ENCODE measurements around the gene ASB7. TPM values are rescaled to one million over a fixed set of nuclear protein-coding genes. Genes with fewer than 3 reads are reported as not detected.

ASB7 gene
- total RNA-seq, 1 donor from 2014 or later = 13.1 TPM

GRCh38 chr15:100681335-100681746 is 79.0 kb downstream of the ASB7 start:
- no peak overlapping the region for H3K4me3 Mint-ChIP-seq (ENCODE audit: unreplicated experiment)
- peaks cover 13% of the 10 kb centered on the region for H3K27me3 Mint-ChIP-seq (ENCODE audit: unreplicated experiment)
- H3K36me3 Mint-ChIP-seq (ENCODE audit: unreplicated experiment) = peaks cover 3% of the 10 kb centered on the region
- peak; percentile 62 for DNase-seq (ENCODE audit: extremely low spot score, unreplicated experiment)
- H3K9me3 Mint-ChIP-seq (ENCODE audit: unreplicated experiment) = peaks cover 6% of the 10 kb centered on the region
- peaks cover 22% of the 10 kb centered on the region for H3K4me1 Mint-ChIP-seq (ENCODE audit: unreplicated experiment)
- no peak overlapping the region for H3K27ac Mint-ChIP-seq (ENCODE audit: unreplicated experiment)
- no peak for TF ChIP-seq CTCF (IDR thresholded peaks at IDR 0.05)

- H3K27ac Mint-ChIP-seq (ENCODE audit: unreplicated experiment) = no peak overlapping the region
- TF ChIP-seq CTCF (IDR thresholded peaks at IDR 0.05) = no peak
- DNase-seq (ENCODE audit: extremely low spot score, unreplicated experiment) = no peak
- peaks cover 9% of the 10 kb centered on the region for H3K27me3 Mint-ChIP-seq (ENCODE audit: unreplicated experiment)
- no peak overlapping the region for H3K4me3 Mint-ChIP-seq (ENCODE audit: unreplicated experiment)
- H3K9me3 Mint-ChIP-seq (ENCODE audit: unreplicated experiment) = peaks cover 6% of the 10 kb centered on the region
- H3K4me1 Mint-ChIP-seq (ENCODE audit: unreplicated experiment) = peaks cover 33% of the 10 kb centered on the region
- H3K36me3 Mint-ChIP-seq (ENCODE audit: unreplicated experiment) = no peaks in the 10 kb centered on the region
Measured at GRCh38 chr15:100682468-100682867, 80.1 kb downstream of the ASB7 start.

GRCh38 chr15:100683434-100683833 is 81.0 kb downstream of the ASB7 start:
- Mint-ChIP-seq H3K27me3 (ENCODE audit: unreplicated experiment) (peaks cover 2% of the 10 kb centered on the region), H3K36me3 (ENCODE audit: unreplicated experiment) (no peaks in the 10 kb centered on the region), H3K4me1 (ENCODE audit: unreplicated experiment) (peaks cover 38% of the 10 kb centered on the region), H3K9me3 (ENCODE audit: unreplicated experiment) (no peaks in the 10 kb centered on the region), H3K4me3 (ENCODE audit: unreplicated experiment) (no peak overlapping the region), H3K27ac (ENCODE audit: unreplicated experiment) (no peak overlapping the region)
- no peak for TF ChIP-seq CTCF (IDR thresholded peaks at IDR 0.05)
- no peak for DNase-seq (ENCODE audit: extremely low spot score, unreplicated experiment)

- Mint-ChIP-seq H3K27ac (ENCODE audit: unreplicated experiment) (no peak overlapping the region), H3K27me3 (ENCODE audit: unreplicated experiment) (no peaks in the 10 kb centered on the region), H3K9me3 (ENCODE audit: unreplicated experiment) (no peaks in the 10 kb centered on the region), H3K4me1 (ENCODE audit: unreplicated experiment) (peaks cover 38% of the 10 kb centered on the region), H3K4me3 (ENCODE audit: unreplicated experiment) (no peak overlapping the region), H3K36me3 (ENCODE audit: unreplicated experiment) (no peaks in the 10 kb centered on the region)
- DNase-seq (ENCODE audit: extremely low spot score, unreplicated experiment) = no peak
- TF ChIP-seq CTCF (IDR thresholded peaks at IDR 0.05) = no peak
Measured at GRCh38 chr15:100684591-100684990, 82.2 kb downstream of the ASB7 start.

GRCh38 chr15:100686021-100686724 is 83.8 kb downstream of the ASB7 start:
- Mint-ChIP-seq H3K4me1 (ENCODE audit: unreplicated experiment) (peaks cover 38% of the 10 kb centered on the region), H3K36me3 (ENCODE audit: unreplicated experiment) (no peaks in the 10 kb centered on the region), H3K27ac (ENCODE audit: unreplicated experiment) (peak overlapping the region; percentile 2), H3K27me3 (ENCODE audit: unreplicated experiment) (no peaks in the 10 kb centered on the region), H3K9me3 (ENCODE audit: unreplicated experiment) (no peaks in the 10 kb centered on the region), H3K4me3 (ENCODE audit: unreplicated experiment) (no peak overlapping the region)
- DNase-seq (ENCODE audit: extremely low spot score, unreplicated experiment) = no peak
- TF ChIP-seq CTCF (IDR thresholded peaks at IDR 0.05) = no peak

Measured in osteocyte (in vitro differentiated cells).